Astrocyte (in vitro differentiated cells and primary cell): ENCODE results near the gene TNFRSF17. TPM values are rescaled to one million over a fixed set of nuclear protein-coding genes. Genes with fewer than 3 reads are reported as not detected.

ENCODE experiments used
- DNase-seq: peaks from one replicate; pipeline ENCODE4 v3.0.0-alpha.2; 2010; ENCODE audit warnings: low read depth
- FAIRE-seq: peaks from 2 replicates; lab custom pipeline; 2011; peaks lifted over from hg19 to GRCh38; lab: Jason Lieb, UNC
- H2AFZ ChIP-seq: 2 replicates; pipeline ENCODE4 v1.6.0; 2012; ENCODE audit warnings: low read depth, low read length, inconsistent platforms
- H3K27ac ChIP-seq: 2 replicates; pipeline ENCODE4 v1.5.1; 2011; ENCODE audit warnings: low read depth, low read length, inconsistent platforms
- H3K27me3 ChIP-seq: 2 replicates; pipeline ENCODE4 v1.6.0; 2011; ENCODE audit warnings: low read length, inconsistent platforms; ENCODE audit not compliant: insufficient read depth
- H3K36me3 ChIP-seq: 2 replicates; pipeline ENCODE4 v1.5.1; 2011; ENCODE audit warnings: low read length, inconsistent platforms; ENCODE audit not compliant: insufficient read depth
- H3K4me1 ChIP-seq: 2 replicates; pipeline ENCODE4 v1.5.1; 2011; ENCODE audit warnings: low read length, inconsistent platforms; ENCODE audit not compliant: insufficient read depth
- H3K4me2 ChIP-seq: 2 replicates; pipeline ENCODE4 v1.6.0; 2012; ENCODE audit warnings: low read length, inconsistent platforms
- H3K4me3 ChIP-seq: 2 replicates; pipeline ENCODE4 v1.5.1; 2011; ENCODE audit warnings: low read depth, mild to moderate bottlenecking, low read length, inconsistent platforms; ENCODE audit not compliant: insufficient read depth
- H3K79me2 ChIP-seq: 2 replicates; pipeline ENCODE4 v1.6.0; 2012; ENCODE audit warnings: mild to moderate bottlenecking, low read length, inconsistent platforms; ENCODE audit not compliant: insufficient read depth
- H3K9ac ChIP-seq: 2 replicates; pipeline ENCODE4 v1.6.0; 2012; ENCODE audit warnings: mild to moderate bottlenecking, low read length, inconsistent platforms
- H3K9me3 ChIP-seq: 2 replicates; pipeline ENCODE4 v1.5.1; 2012; ENCODE audit warnings: low read depth, mild to moderate bottlenecking, low read length, inconsistent platforms; ENCODE audit not compliant: insufficient read depth
- H4K20me1 ChIP-seq: 2 replicates; pipeline ENCODE4 v1.6.0; 2012; ENCODE audit warnings: low read length, inconsistent platforms; ENCODE audit not compliant: insufficient read depth
- H3K27ac Mint-ChIP-seq: one replicate; pipeline ENCODE4 v1.8.0; 2021; ENCODE audit warnings: mild to moderate bottlenecking, mixed read lengths; ENCODE audit not compliant: unreplicated experiment
- H3K27me3 Mint-ChIP-seq: one replicate; pipeline ENCODE4 v1.8.0; 2021; ENCODE audit warnings: low read depth, mixed read lengths; ENCODE audit not compliant: unreplicated experiment
- H3K36me3 Mint-ChIP-seq: one replicate; pipeline ENCODE4 v1.8.0; 2021; ENCODE audit warnings: low read depth, mixed read lengths; ENCODE audit not compliant: unreplicated experiment
- H3K4me1 Mint-ChIP-seq: one replicate; pipeline ENCODE4 v1.8.0; 2021; ENCODE audit warnings: low read depth, mixed read lengths; ENCODE audit not compliant: unreplicated experiment
- H3K4me3 Mint-ChIP-seq: one replicate; pipeline ENCODE4 v1.8.0; 2021; ENCODE audit warnings: mild to moderate bottlenecking, moderate library complexity, mixed read lengths; ENCODE audit not compliant: unreplicated experiment
- H3K9me3 Mint-ChIP-seq: one replicate; pipeline ENCODE4 v1.8.0; 2021; ENCODE audit warnings: mild to moderate bottlenecking, mixed read lengths; ENCODE audit not compliant: unreplicated experiment
- CTCF ChIP-seq: IDR thresholded peaks from 2 replicates; pipeline ENCODE4 v1.5.1; 2011; ENCODE audit warnings: low read depth, mild to moderate bottlenecking, inconsistent platforms, low read length, moderate library complexity; ENCODE audit not compliant: insufficient read depth
- EZH2 ChIP-seq: IDR thresholded peaks from 2 replicates; pipeline ENCODE4 v1.6.1; 2012; ENCODE audit warnings: mild to moderate bottlenecking, low read length, inconsistent platforms; ENCODE audit not compliant: insufficient read depth
- total RNA-seq: library from RNA; stranded (reverse); gene quantifications from 2 replicates; pipeline ENCODE4 v1.2.1, GENCODE V29; 2021

The TNFRSF17 gene
- total RNA-seq, 1 donor from 2014 or later, result not detected

- H3K27ac Mint-ChIP-seq, result no peak overlapping the region
- TF ChIP-seq EZH2 (no peak), CTCF (no peak)
- H3K4me1 Mint-ChIP-seq, result peaks cover 9% of the 10 kb centered on the region
These were observed 31.7 kb downstream of the TNFRSF17 start for GRCh38 chr16:11996433-11997330.

GRCh38 chr16:12000032-12000431 lies 35.0 kb downstream of the TNFRSF17 start:
- no peak overlapping the region for H3K27ac ChIP-seq
- no peak overlapping the region for H3K4me3 ChIP-seq
- TF ChIP-seq EZH2, result no peak
- TF ChIP-seq CTCF, result no peak
- no peaks in the 10 kb centered on the region for H3K9me3 ChIP-seq
- no peaks in the 10 kb centered on the region for H3K4me1 ChIP-seq
- Mint-ChIP-seq H3K4me1 (no peaks in the 10 kb centered on the region), H3K36me3 (peaks cover 14% of the 10 kb centered on the region), H3K9me3 (no peaks in the 10 kb centered on the region), H3K4me3 (no peak overlapping the region), H3K27ac (no peak overlapping the region), H3K27me3 (no peaks in the 10 kb centered on the region)
- peaks cover 5% of the 10 kb centered on the region for H3K36me3 ChIP-seq
- H3K27me3 ChIP-seq, result no peaks in the 10 kb centered on the region
- FAIRE-seq, result no peak
- H3K4me2 ChIP-seq, result no peak overlapping the region
- H2AFZ ChIP-seq, result no peak overlapping the region
- H3K9ac ChIP-seq, result no peak overlapping the region
- H3K79me2 ChIP-seq, result no peaks in the 10 kb centered on the region
- peaks cover 19% of the 10 kb centered on the region for H4K20me1 ChIP-seq
- DNase-seq, result no peak

More at GRCh38 chr16:11996433-11997330, 31.7 kb downstream of the TNFRSF17 start:
- Histone ChIP-seq H3K79me2 (peaks cover 6% of the 10 kb centered on the region), H3K9ac (no peak overlapping the region), H3K9me3 (no peaks in the 10 kb centered on the region), H3K27me3 (no peaks in the 10 kb centered on the region), H4K20me1 (peaks cover 35% of the 10 kb centered on the region), H3K27ac (no peak overlapping the region), H3K4me1 (no peaks in the 10 kb centered on the region), H3K4me3 (no peak overlapping the region), H3K36me3 (peaks cover 3% of the 10 kb centered on the region), H2AFZ (no peak overlapping the region), H3K4me2 (no peak overlapping the region)
- no peak for FAIRE-seq
- Mint-ChIP-seq H3K4me3 (no peak overlapping the region), H3K9me3 (no peaks in the 10 kb centered on the region), H3K36me3 (peaks cover 14% of the 10 kb centered on the region), H3K27me3 (no peaks in the 10 kb centered on the region)
- no peak for DNase-seq
